PFSK-1 (cell line): Measurements from ENCODE around the gene ERICH6B.

ENCODE experiments used
- FOXP2 ChIP-seq: optimal IDR thresholded peaks from 2 replicates; pipeline ENCODE3; 2011; ENCODE audit warnings: borderline replicate concordance, control low read depth, inconsistent platforms; ENCODE audit not compliant: insufficient read depth; ENCODE audit errors: extremely low read length, extremely low read depth
- POLR2AphosphoS5 ChIP-seq: IDR thresholded peaks from 2 replicates; pipeline ENCODE4 v1.6.1; 2012; ENCODE audit warnings: low read depth, mild to moderate bottlenecking, control low read depth, low read length, moderate library complexity
- REST ChIP-seq, 2 experiments: IDR thresholded peaks; 2 replicates each; pipeline versions ENCODE4 v1.6.1 to v1.8.0; 2011 to 2012; ENCODE audit warnings: low read depth in 2 of 2, low read length in 2 of 2, control low read depth in 1 of 2, inconsistent platforms in 1 of 2, mild to moderate bottlenecking in 1 of 2, moderate library complexity in 1 of 2; ENCODE audit not compliant: insufficient read depth in 1 of 2
- SIN3A ChIP-seq: IDR thresholded peaks from 2 replicates; pipeline ENCODE4 v1.6.1; 2012; ENCODE audit warnings: mild to moderate bottlenecking, low read length, moderate library complexity, borderline replicate concordance; ENCODE audit not compliant: insufficient read depth
- TAF1 ChIP-seq: IDR thresholded peaks from 2 replicates; pipeline ENCODE4 v1.6.1; 2012; ENCODE audit warnings: low read length, control low read depth, borderline replicate concordance; ENCODE audit not compliant: insufficient read depth

GRCh38 chr13:45501175-45501526 is 114.4 kb downstream of the ERICH6B start:
- TF ChIP-seq REST (IDR thresholded peaks at IDR 0.05; ENCODE audit: insufficient read depth in 1 of 2, low read depth in 2 of 2, low read length in 2 of 2) (no peak), POLR2AphosphoS5 (no peak), SIN3A (no peak), TAF1 (no peak), FOXP2 (no peak)
